Immature natural killer cell (primary cell): Measurements from ENCODE around the gene RNF227. TPM values are rescaled to one million over a fixed set of nuclear protein-coding genes. Genes with fewer than 3 reads are reported as not detected.
A peak's percentile ranks its signal among the peaks of the same experiment; 100 is the strongest.

Experiments used
- DNase-seq, 3 donors: peaks; one replicate each; pipeline ENCODE4 v3.0.0; 2022; ENCODE audit warnings: mixed read lengths in 1 of 3
- H3K27ac Mint-ChIP-seq, 6 donors: one replicate each; pipeline ENCODE4 v1.8.0; 2020; ENCODE audit warnings: mixed read lengths in 6 of 6, mild to moderate bottlenecking in 5 of 6, inconsistent platforms in 4 of 6, moderate library complexity in 3 of 6
- H3K27me3 Mint-ChIP-seq, 3 donors: one replicate each; pipeline ENCODE4 v1.8.0; 2020 to 2021; ENCODE audit warnings: low read depth in 3 of 3, mild to moderate bottlenecking in 3 of 3, mixed read lengths in 3 of 3, moderate library complexity in 3 of 3, inconsistent platforms in 1 of 3
- H3K36me3 Mint-ChIP-seq, 3 donors: one replicate each; pipeline ENCODE4 v1.8.0; 2020; ENCODE audit warnings: mixed read lengths in 3 of 3, inconsistent platforms in 2 of 3, mild to moderate bottlenecking in 2 of 3
- H3K4me1 Mint-ChIP-seq, 2 donors: one replicate each; pipeline ENCODE4 v1.8.0; 2020; ENCODE audit warnings: inconsistent platforms in 2 of 2, mild to moderate bottlenecking in 2 of 2, mixed read lengths in 2 of 2, moderate library complexity in 1 of 2
- H3K4me3 Mint-ChIP-seq, 5 donors: one replicate each; pipeline ENCODE4 v1.8.0; 2020; ENCODE audit warnings: mild to moderate bottlenecking in 5 of 5, mixed read lengths in 5 of 5, inconsistent platforms in 3 of 5, moderate library complexity in 3 of 5
- H3K9me3 Mint-ChIP-seq, 6 donors: one replicate each; pipeline ENCODE4 v1.8.0; 2020; ENCODE audit warnings: mild to moderate bottlenecking in 6 of 6, mixed read lengths in 6 of 6, inconsistent platforms in 4 of 6, moderate library complexity in 3 of 6
- polyA plus RNA-seq, 3 donors: library from polyadenylated mRNA; unstranded; fragments of 300-500 nt; fragmentation: Illumina TruSeq; gene quantifications; one replicate each; pipeline ENCODE4 v1.2.3, GENCODE V29; 2021

Gene RNF227
- polyA plus RNA-seq, 3 donors from 2014 or later, result 1.9 to 3.3 (median 2.7) TPM

DNA sequence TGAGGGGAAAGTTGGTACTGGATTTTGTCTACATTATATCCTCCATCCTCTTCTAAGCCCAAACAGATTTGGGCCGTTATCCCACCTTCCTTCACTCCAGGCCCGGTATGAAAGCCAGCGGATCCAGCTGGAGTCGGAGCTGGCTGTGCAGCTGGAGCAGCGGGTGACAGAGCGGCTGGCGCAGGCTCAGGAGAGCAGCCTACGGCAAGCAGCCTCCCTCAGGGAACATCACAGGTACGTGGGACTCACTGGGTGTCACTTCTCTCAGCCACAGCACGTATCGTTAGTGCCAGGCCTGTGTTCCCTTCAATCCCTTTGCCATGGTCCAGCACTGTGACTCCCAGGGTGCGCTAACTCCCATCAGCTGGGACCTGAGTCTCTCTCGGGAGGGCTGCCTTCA lies 27.2 kb upstream of the RNF227 start:
- DNase-seq, result no peak
- Mint-ChIP-seq H3K4me3 (no peak overlapping the region), H3K36me3 (peaks cover 31 to 47% (median 34%) of the 10 kb centered on the region in 3 donors)

DNA sequence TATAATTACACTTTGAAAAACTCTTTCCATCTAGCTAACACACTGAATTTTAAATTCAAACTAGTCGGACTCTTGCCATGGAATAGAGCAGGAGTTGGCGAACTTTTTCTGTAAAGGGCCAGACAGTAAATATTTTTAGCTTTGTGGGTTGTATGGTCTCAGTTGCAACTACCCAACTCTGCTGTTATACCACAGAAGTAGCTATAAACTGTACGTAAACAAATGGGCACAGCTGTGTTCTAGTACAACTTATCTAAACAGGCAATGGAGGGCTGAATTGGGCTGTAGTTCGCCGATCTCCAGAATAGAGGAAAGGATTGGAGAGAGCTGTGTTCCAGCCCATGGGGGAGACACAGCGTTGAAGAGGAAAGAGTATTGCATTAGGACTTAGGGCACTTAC lies 24.7 kb upstream of the RNF227 start:
- no peak overlapping the region for H3K27ac Mint-ChIP-seq

More for the DNA sequence above, 27.2 kb upstream of the RNF227 start:
- H3K9me3 Mint-ChIP-seq, result no peaks in the 10 kb centered on the region
- no peaks in the 10 kb centered on the region for H3K4me1 Mint-ChIP-seq
- peaks cover 0 to 4% (median 0%) of the 10 kb centered on the region in 3 donors for H3K27me3 Mint-ChIP-seq
- no peak overlapping the region for H3K27ac Mint-ChIP-seq

DNA sequence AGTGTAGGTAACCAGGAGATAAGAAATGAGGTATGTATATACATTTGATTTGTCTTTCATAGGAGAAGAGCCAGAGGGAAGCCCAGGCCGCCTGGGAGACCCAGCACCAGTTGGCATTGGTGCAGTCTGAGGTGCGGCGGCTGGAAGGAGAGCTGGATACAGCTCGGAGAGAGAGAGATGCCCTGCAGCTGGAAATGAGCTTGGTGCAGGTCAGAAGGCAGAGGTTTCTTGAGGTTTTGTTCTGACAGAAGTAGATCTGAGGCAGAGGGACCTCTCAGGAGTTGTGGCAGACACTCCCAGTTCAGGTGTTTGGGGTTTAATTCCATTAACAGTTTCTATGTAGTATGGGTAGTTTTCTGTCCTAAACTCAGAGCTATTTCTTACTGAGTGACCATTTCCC lies 23.9 kb upstream of the RNF227 start:
- Mint-ChIP-seq H3K9me3 (no peaks in the 10 kb centered on the region), H3K27ac (no peak overlapping the region), H3K36me3 (peaks cover 27 to 45% (median 32%) of the 10 kb centered on the region in 3 donors), H3K27me3 (peaks cover 0 to 3% (median 0%) of the 10 kb centered on the region in 3 donors), H3K4me1 (no peaks in the 10 kb centered on the region), H3K4me3 (no peak overlapping the region)
- DNase-seq, result no peak

More for the DNA sequence above, 24.7 kb upstream of the RNF227 start:
- Mint-ChIP-seq H3K9me3 (no peaks in the 10 kb centered on the region), H3K4me3 (no peak overlapping the region), H3K27me3 (peaks cover 0 to 3% (median 0%) of the 10 kb centered on the region in 3 donors), H3K4me1 (no peaks in the 10 kb centered on the region), H3K36me3 (peaks cover 27 to 48% (median 28%) of the 10 kb centered on the region in 3 donors)
- DNase-seq, result no peak

DNA sequence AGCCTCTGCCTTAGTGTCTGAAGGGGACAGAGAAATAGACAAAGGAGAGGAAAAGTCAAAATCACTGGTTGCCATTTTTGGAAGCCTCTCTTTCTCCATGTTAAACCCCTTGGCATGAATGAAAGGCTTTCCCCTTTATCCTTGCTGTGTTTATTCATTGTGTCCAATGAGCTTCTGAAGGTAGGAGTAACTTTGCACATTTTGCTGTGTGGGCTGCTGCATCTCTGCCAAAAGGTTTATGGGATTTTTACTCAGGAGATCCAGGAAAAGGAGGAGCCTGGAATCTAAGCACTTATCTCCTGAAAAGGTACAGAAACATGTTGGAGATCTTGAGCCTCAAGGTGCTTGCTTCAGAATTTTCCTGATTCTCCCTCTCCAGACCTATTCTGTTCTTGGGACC lies 19.8 kb upstream of the RNF227 start:
- Mint-ChIP-seq H3K9me3 (no peaks in the 10 kb centered on the region), H3K27me3 (peaks cover 4 to 8% (median 5%) of the 10 kb centered on the region in 3 donors), H3K27ac (no peak overlapping the region), H3K4me1 (peaks cover 30 to 39% of the 10 kb centered on the region in 2 donors), H3K4me3 (no peak overlapping the region), H3K36me3 (peaks cover 17 to 34% (median 30%) of the 10 kb centered on the region in 3 donors)
- no peak for DNase-seq

DNA sequence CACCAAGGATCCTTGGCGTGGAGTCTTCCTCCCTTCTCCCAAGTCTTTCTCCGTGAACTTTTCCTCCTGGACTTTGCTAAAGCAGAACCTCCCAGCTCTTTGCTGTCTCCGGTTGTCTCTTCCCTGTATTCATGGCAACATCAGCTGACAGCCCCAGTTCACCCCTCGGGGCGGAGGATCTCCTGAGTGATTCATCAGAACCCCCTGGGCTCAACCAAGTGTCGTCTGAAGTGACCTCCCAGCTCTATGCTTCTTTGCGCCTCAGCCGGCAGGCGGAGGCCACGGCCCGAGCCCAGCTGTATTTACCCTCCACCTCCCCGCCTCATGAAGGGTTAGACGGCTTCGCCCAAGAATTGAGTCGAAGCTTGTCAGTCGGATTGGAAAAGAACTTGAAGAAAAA lies 16.9 kb upstream of the RNF227 start:
- Mint-ChIP-seq H3K9me3 (no peaks in the 10 kb centered on the region), H3K4me1 (peaks cover 41 to 50% of the 10 kb centered on the region in 2 donors), H3K27me3 (peaks cover 5 to 8% (median 5%) of the 10 kb centered on the region in 3 donors), H3K4me3 (peak overlapping the region; percentile 95 to 97 (median 95)), H3K36me3 (peaks cover 5 to 19% (median 12%) of the 10 kb centered on the region in 3 donors), H3K27ac (peak overlapping the region; percentile 96 to 98 (median 97))
- peak; percentile 14 to 24 (median 20) for DNase-seq

DNA sequence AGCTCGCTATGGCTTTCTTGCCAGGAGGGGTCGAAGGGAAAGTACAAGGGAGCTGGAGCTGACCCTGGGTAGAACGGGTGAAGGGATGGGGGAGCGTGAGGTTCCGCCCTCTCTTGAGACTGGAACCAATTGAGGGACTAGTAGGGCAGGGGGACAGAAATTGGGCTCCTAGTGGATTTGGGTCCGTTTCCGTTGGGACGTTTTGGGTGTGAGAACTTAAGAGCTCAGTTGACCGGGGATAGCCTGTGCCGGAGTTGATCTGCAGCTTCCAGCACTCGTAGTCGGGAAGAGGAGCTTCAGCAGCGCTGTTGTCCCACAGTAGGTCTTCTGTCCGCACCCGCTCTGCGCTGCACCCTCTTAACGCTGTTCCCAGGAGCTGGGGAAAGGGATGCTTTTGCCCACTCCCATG lies 16.4 kb upstream of the RNF227 start:
- Mint-ChIP-seq H3K27ac (peak overlapping the region; percentile 96 to 98 (median 97)), H3K4me3 (peak overlapping the region; percentile 95 to 97 (median 95)), H3K4me1 (peaks cover 41 to 50% of the 10 kb centered on the region in 2 donors), H3K36me3 (peaks cover 5 to 19% (median 14%) of the 10 kb centered on the region in 3 donors), H3K9me3 (no peaks in the 10 kb centered on the region), H3K27me3 (peaks cover 4 to 8% (median 5%) of the 10 kb centered on the region in 3 donors)
- no peak for DNase-seq

DNA sequence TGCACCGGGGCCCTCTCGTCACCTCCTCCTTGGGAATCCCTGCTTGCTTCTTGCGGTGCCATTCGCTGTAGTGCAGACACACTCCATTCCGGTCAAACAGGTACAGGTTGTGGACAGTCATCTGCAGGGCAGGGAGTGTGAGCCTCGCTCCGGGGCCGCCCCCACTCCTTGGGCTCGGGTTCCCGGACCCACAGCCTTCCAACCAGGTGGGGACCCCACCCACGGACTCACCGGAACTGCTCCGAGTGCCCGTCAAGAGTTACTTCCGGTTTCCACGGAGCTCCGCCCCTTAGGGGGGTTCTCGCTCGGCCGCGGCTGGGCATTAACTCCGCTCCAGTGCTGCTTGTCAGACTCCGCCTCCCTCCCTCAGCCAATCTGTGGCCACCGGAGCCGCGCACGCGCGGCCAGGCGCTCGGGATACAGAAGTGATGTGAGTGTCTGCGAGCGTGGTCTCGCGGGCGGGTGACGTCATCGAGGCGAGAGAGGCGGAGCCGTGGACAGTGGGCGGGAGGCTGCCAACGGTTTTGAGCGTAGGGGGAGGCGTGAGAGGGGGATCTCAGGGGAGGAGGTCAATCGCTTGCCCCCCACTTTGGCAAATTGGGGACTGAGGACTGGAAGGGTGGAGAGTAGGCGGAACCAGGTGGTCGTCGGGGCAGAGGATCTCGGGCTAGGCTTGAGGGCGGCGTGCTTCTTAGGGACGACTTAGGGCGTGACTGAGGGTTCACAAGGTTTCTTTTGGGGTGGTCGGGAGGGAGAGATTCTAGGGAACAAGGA lies 15.8 kb upstream of the RNF227 start, which contains the start of the genes CNTROB and TRAPPC1:
Gene CNTROB, plus strand, starts transcription at position 498 of the 774 bp plus-strand sequence. CDS start 874 bp downstream, outside the sequence.
Gene TRAPPC1, minus strand, starts transcription at position 238 of the 774 bp plus-strand sequence. Its CDS starts 117 bp downstream, at position 121.
- H3K27ac Mint-ChIP-seq, result peak within 1 kb of the TSS; percentile 96 to 98 (median 97)
- peak within 1 kb of the TSS; percentile 95 to 97 (median 95) for H3K4me3 Mint-ChIP-seq
- peaks cover 2 to 8% (median 5%) of the 10 kb centered on the region in 3 donors for H3K27me3 Mint-ChIP-seq
- H3K4me1 Mint-ChIP-seq, result peaks cover 41 to 50% of the 10 kb centered on the region in 2 donors
- no peaks in the 10 kb centered on the region for H3K9me3 Mint-ChIP-seq
- peak; percentile 100 for DNase-seq
- H3K36me3 Mint-ChIP-seq, result peaks cover 3 to 15% (median 11%) of the 10 kb centered on the region in 3 donors

DNA sequence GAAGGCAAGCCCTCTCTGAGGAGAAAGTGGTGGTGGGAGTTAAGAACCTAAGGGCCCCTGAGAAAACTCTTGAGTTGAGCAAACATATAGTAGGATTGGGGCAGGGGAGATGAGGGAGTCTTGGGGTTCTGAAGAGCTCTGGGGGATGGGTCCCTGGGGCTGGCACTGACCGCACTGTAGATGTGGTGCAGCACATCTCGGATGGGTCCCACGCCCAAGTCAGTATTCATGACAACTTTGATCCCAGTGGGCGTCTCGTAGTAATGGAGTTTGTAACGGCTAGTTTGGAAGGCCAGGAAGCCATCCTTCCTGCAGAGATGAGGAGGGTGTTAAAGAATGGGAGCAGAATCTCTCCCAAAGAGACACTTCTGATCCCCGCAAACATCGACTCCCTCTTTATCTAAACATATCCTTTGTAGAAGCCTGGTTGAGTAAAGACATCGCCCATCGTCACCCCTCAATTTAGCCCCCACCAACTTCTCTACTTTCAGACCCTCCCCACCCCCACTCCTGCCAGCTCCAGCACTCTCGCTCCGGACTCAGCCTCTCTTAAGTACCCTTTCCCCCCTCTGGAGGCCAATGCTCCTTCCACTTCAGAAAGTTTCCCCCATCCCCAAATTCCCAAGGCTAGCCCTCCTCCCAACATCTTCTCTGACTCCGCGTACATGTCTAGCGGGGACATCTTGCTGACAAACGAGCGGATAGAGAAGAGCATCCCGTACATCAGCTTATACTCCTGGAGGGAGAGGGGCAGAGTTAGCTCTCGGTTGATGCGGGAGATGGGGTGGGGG lies 14.9 kb upstream of the RNF227 start:
- peaks cover 0 to 9% (median 6%) of the 10 kb centered on the region in 3 donors for H3K36me3 Mint-ChIP-seq
- H3K27ac Mint-ChIP-seq, result peak overlapping the region; percentile 96 to 98 (median 97)
- peaks cover 41 to 50% of the 10 kb centered on the region in 2 donors for H3K4me1 Mint-ChIP-seq
- no peaks in the 10 kb centered on the region for H3K9me3 Mint-ChIP-seq
- no peak for DNase-seq
- peak overlapping the region; percentile 95 to 97 (median 95) for H3K4me3 Mint-ChIP-seq
- H3K27me3 Mint-ChIP-seq, result peaks cover 2 to 10% (median 5%) of the 10 kb centered on the region in 3 donors

DNA sequence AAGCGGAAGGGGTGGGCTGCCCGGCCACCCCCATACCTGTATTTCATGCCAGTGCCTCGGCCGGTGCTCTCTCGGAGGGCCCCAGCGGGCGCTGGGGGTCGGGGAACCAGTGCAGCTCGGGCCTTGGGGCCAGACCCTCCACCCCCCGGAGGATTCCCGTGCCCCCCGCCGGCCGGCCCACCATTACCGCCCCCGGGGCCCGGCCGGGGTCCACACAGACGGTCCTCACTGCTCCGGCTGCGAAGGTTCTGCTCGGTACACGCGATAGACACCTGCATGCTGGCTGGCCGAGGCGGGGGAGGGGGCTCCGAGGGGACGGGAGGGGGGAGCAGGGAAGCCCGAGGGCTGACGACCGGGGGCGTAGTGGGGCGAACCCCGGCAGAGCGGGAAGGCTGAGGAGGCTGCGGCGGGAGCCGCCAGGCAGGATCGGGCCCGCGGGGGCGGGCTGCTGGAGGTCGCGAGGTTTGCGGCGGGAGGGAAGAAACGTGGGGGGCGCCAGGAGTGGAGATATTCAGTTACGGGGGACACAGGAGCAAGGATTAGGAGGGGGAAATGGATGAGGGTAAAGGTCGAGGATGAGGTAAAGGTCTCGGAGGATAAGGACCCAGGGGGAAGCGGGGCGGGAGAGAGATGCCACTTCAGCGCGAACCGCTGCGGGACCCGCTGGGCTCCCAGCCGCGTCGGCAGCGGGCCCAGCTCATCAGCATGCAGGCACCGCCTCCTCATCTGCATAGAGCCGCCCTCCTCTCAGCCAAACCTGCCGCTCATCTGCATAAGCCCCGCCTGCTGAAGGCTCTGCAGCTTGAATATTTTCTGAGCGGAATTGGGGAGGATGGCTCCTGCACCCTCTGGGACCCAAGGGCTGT lies 13.3 kb upstream of the RNF227 start, which contains the start of gene KCNAB3:
Gene KCNAB3, minus strand, starts transcription at position 699 of the 866 bp plus-strand sequence. Its CDS starts 421 bp downstream, at position 278.
- no peaks in the 10 kb centered on the region for H3K9me3 Mint-ChIP-seq
- peaks cover 39 to 45% of the 10 kb centered on the region in 2 donors for H3K4me1 Mint-ChIP-seq
- H3K36me3 Mint-ChIP-seq, result peaks cover 0 to 6% (median 3%) of the 10 kb centered on the region in 3 donors
- DNase-seq, result peak in 2 of 3 donors; percentile 29 to 49
- H3K4me3 Mint-ChIP-seq, result peak within 1 kb of the TSS; percentile 95 to 97 (median 95)
- H3K27ac Mint-ChIP-seq, result peak within 1 kb of the TSS; percentile 85 to 98 (median 97)
- H3K27me3 Mint-ChIP-seq, result peaks cover 2 to 10% (median 5%) of the 10 kb centered on the region in 3 donors

DNA sequence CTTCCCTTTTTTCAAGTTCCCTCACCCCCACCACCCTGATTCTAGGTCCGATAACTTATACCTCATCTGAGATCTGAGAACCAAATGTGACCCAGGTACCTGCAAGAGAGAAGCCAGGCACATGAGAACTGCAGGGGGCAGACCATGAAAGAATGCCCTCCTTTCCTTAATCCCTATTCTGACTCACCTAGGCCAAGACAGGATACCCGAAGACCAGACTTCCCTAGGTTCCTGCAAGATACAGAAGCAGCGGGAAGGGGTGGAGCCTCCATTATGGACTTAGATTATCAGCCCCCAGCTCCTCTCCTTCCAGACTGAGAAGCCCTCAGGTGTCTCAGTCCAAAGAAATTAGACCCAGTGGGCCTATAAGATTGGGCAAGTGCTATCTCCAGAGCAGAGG lies 11.5 kb upstream of the RNF227 start:
- peaks cover 2 to 12% (median 5%) of the 10 kb centered on the region in 3 donors for H3K27me3 Mint-ChIP-seq
- H3K27ac Mint-ChIP-seq, result peak overlapping the region in 2 of 6 donors; percentile 8 to 65
- H3K9me3 Mint-ChIP-seq, result no peaks in the 10 kb centered on the region
- H3K4me1 Mint-ChIP-seq, result peaks cover 33 to 37% of the 10 kb centered on the region in 2 donors
- peaks cover 0 to 6% (median 3%) of the 10 kb centered on the region in 3 donors for H3K36me3 Mint-ChIP-seq
- H3K4me3 Mint-ChIP-seq, result no peak overlapping the region
- no peak for DNase-seq

DNA sequence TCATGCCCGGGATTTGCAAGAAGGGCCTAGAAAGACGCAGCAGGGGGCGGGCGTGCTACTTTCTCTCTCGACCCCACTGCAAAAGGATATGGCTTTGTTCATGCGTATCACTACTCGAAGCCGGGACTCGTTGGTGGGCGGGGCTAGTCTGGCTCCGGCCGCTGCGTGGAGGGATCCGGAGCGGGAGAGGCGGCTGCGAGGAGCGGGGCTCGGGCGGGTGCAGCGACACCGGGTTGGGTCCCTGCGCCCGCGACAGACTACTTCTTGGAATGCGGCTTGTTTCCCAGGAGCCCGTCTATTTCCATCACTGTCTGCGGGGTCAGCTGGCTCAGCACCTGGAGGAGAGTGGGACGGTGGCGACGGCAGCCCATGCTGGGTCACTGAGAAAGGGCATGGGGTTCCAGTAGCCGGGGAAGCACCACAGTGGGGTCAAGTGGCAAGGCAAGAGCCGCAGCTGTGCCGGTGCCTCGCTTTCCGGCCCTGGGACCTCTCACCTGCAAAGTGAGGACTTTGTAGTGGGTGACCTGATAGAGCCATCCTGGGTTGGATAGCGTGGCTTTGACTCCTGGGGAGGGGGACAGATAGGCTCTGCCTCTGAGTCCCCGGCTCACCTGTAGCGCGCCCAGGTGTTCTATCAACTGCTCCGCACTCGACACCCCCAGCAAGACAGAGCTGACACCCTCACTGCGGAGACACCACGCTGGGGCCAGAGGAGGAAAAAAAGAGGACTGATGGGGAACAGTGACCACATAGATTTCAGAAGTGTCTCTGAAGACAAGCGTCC lies 6.9 kb upstream of the RNF227 start:
- Mint-ChIP-seq H3K36me3 (peaks cover 0 to 3% (median 0%) of the 10 kb centered on the region in 3 donors), H3K27ac (peak overlapping the region; percentile 86 to 94 (median 88)), H3K4me1 (peaks cover 19 to 22% of the 10 kb centered on the region in 2 donors), H3K9me3 (no peaks in the 10 kb centered on the region), H3K4me3 (peak overlapping the region; percentile 80 to 90 (median 87)), H3K27me3 (peaks cover 0 to 5% (median 0%) of the 10 kb centered on the region in 3 donors)
- peak; percentile 74 to 82 (median 81) for DNase-seq
